HEK293 (cell line): ENCODE data around the gene PLEKHG4.

Experiments used
- BCL6B ChIP-seq: fragments of 450-650 bp; formaldehyde crosslinking; IDR thresholded peaks from 2 replicates; pipeline ENCODE4 v1.5.1; 2017; ENCODE audit warnings: missing biosample characterization, missing genetic modification characterization
- CTCF ChIP-seq: fragments of 450-650 bp; formaldehyde crosslinking; IDR thresholded peaks from 2 replicates; pipeline ENCODE4 v1.5.1; 2016; ENCODE audit warnings: missing biosample characterization, missing genetic modification characterization
- FEZF1 ChIP-seq: fragments of 450-650 bp; formaldehyde crosslinking; IDR thresholded peaks from 2 replicates; pipeline ENCODE4 v1.5.1; 2016; ENCODE audit warnings: missing biosample characterization, missing genetic modification characterization
- GLIS1 ChIP-seq: fragments of 450-650 bp; formaldehyde crosslinking; IDR thresholded peaks from 2 replicates; pipeline ENCODE4 v1.5.1; 2016; ENCODE audit warnings: missing biosample characterization, missing genetic modification characterization
- HOXA7 ChIP-seq: sonication (generic); formaldehyde crosslinking; IDR thresholded peaks from 2 replicates; pipeline ENCODE4 v1.8.1; 2022; ENCODE audit warnings: missing genetic modification reagents, borderline replicate concordance
- OSR2 ChIP-seq: fragments of 450-650 bp; formaldehyde crosslinking; IDR thresholded peaks from 2 replicates; pipeline ENCODE4 v1.5.1; 2016; ENCODE audit warnings: missing biosample characterization, missing genetic modification characterization
- REPIN1 ChIP-seq: fragments of 450-650 bp; formaldehyde crosslinking; IDR thresholded peaks from 2 replicates; pipeline ENCODE4 v1.5.1; 2017; ENCODE audit warnings: missing biosample characterization, missing genetic modification characterization, low read depth
- SP2 ChIP-seq: fragments of 450-650 bp; formaldehyde crosslinking; IDR thresholded peaks from 2 replicates; pipeline ENCODE4 v1.5.1; 2016; ENCODE audit warnings: missing biosample characterization, missing genetic modification characterization
- SP7 ChIP-seq: fragments of 450-650 bp; formaldehyde crosslinking; IDR thresholded peaks from 2 replicates; pipeline ENCODE4 v1.5.1; 2016; ENCODE audit warnings: missing biosample characterization, missing genetic modification characterization
- YY2 ChIP-seq: fragments of 450-650 bp; formaldehyde crosslinking; IDR thresholded peaks from 2 replicates; pipeline ENCODE4 v1.5.1; 2016; ENCODE audit warnings: missing biosample characterization, missing genetic modification characterization
- ZBTB11 ChIP-seq: fragments of 450-650 bp; formaldehyde crosslinking; conservative IDR thresholded peaks from 2 replicates; pipeline ENCODE4 v1.5.1; 2016; ENCODE audit warnings: low read depth, missing biosample characterization, missing genetic modification characterization
- ZBTB48 ChIP-seq: fragments of 450-650 bp; formaldehyde crosslinking; IDR thresholded peaks from 2 replicates; pipeline ENCODE4 v1.5.1; 2016; ENCODE audit warnings: missing biosample characterization, missing genetic modification characterization
- ZBTB49 ChIP-seq: fragments of 450-650 bp; formaldehyde crosslinking; IDR thresholded peaks from 2 replicates; pipeline ENCODE4 v1.5.1; 2016; ENCODE audit warnings: missing biosample characterization, missing genetic modification characterization, low read depth
- ZNF138 ChIP-seq: fragments of 450-650 bp; formaldehyde crosslinking; IDR thresholded peaks from 2 replicates; pipeline ENCODE4 v1.5.1; 2016; ENCODE audit warnings: missing biosample characterization, missing genetic modification characterization, borderline replicate concordance
- ZNF16 ChIP-seq: fragments of 450-650 bp; formaldehyde crosslinking; IDR thresholded peaks from 2 replicates; pipeline ENCODE4 v1.5.1; 2016; ENCODE audit warnings: low read depth, missing biosample characterization, missing genetic modification characterization
- ZNF23 ChIP-seq: fragments of 450-650 bp; formaldehyde crosslinking; IDR thresholded peaks from 2 replicates; pipeline ENCODE4 v1.5.1; 2016; ENCODE audit warnings: missing biosample characterization, missing genetic modification characterization, borderline replicate concordance
- ZNF266 ChIP-seq: fragments of 450-650 bp; formaldehyde crosslinking; IDR thresholded peaks from 2 replicates; pipeline ENCODE4 v1.5.1; 2016; ENCODE audit warnings: missing biosample characterization, missing genetic modification characterization, low read depth
- ZNF354C ChIP-seq: fragments of 450-650 bp; formaldehyde crosslinking; IDR thresholded peaks from 2 replicates; pipeline ENCODE4 v1.5.1; 2016; ENCODE audit warnings: missing biosample characterization, missing genetic modification characterization, low read depth, borderline replicate concordance
- ZNF37A ChIP-seq: fragments of 450-650 bp; IDR thresholded peaks from 2 replicates; pipeline ENCODE4 v1.5.1; 2018; ENCODE audit warnings: missing biosample characterization, missing genetic modification characterization
- ZNF398 ChIP-seq: fragments of 450-650 bp; formaldehyde crosslinking; IDR thresholded peaks from 2 replicates; pipeline ENCODE4 v1.5.1; 2017; ENCODE audit warnings: missing biosample characterization, missing genetic modification characterization
- ZNF433 ChIP-seq: fragments of 450-650 bp; formaldehyde crosslinking; IDR thresholded peaks from 2 replicates; pipeline ENCODE4 v1.5.1; 2016; ENCODE audit warnings: missing biosample characterization, missing genetic modification characterization, low read depth
- ZNF549 ChIP-seq: fragments of 450-650 bp; IDR thresholded peaks from 2 replicates; pipeline ENCODE4 v1.5.1; 2018; ENCODE audit warnings: missing biosample characterization, missing genetic modification characterization, mild to moderate bottlenecking, inconsistent platforms, moderate library complexity
- ZNF571 ChIP-seq: fragments of 450-650 bp; formaldehyde crosslinking; IDR thresholded peaks from 2 replicates; pipeline ENCODE4 v1.5.0; 2017; ENCODE audit warnings: missing biosample characterization, missing genetic modification characterization
- ZNF600 ChIP-seq: fragments of 450-650 bp; formaldehyde crosslinking; IDR thresholded peaks from 2 replicates; pipeline ENCODE4 v1.5.1; 2016; ENCODE audit warnings: missing biosample characterization, missing genetic modification characterization
- ZNF658 ChIP-seq: fragments of 450-650 bp; formaldehyde crosslinking; IDR thresholded peaks from 2 replicates; pipeline ENCODE4; 2016; ENCODE audit warnings: missing biosample characterization, missing genetic modification characterization
- ZNF677 ChIP-seq: fragments of 450-650 bp; IDR thresholded peaks from 2 replicates; pipeline ENCODE4 v1.5.0; 2018; ENCODE audit warnings: missing biosample characterization, mild to moderate bottlenecking, missing genetic modification characterization, moderate library complexity
- ZNF76 ChIP-seq: fragments of 450-650 bp; formaldehyde crosslinking; IDR thresholded peaks from 2 replicates; pipeline ENCODE4; 2016; ENCODE audit warnings: low read depth, missing biosample characterization, missing genetic modification characterization, borderline replicate concordance
- ZXDB ChIP-seq: fragments of 450-650 bp; formaldehyde crosslinking; IDR thresholded peaks from 2 replicates; pipeline ENCODE4 v1.5.1; 2016; ENCODE audit warnings: missing biosample characterization, missing genetic modification characterization

The PLEKHG4 gene

GRCh38 chr16:67249178-67250044 is 29.9 kb upstream of the PLEKHG4 start (continued):
- TF ChIP-seq ZNF398, result peak; percentile 29; the same call in 1 of the 2 replicates
- TF ChIP-seq REPIN1 (tag by site-specific recombination), result no peak
- no peak for TF ChIP-seq ZNF658 (tag by site-specific recombination)
- no peak for TF ChIP-seq ZNF600 (tag by site-specific recombination)
- no peak for TF ChIP-seq ZBTB11 (tag by site-specific recombination)
- no peak for TF ChIP-seq CTCF (tag by site-specific recombination)
- TF ChIP-seq ZBTB49, result no peak
- TF ChIP-seq ZNF677 (tag by site-specific recombination), result no peak
- no peak for TF ChIP-seq YY2 (tag by site-specific recombination)
- no peak for TF ChIP-seq ZNF138 (tag by site-specific recombination)
- 0 out of 2 replicates have a peak, but pooled peaks have one; percentile 22 for TF ChIP-seq ZXDB (tag by site-specific recombination)
- peak; percentile 83 for TF ChIP-seq ZNF76 (tag by site-specific recombination)
- TF ChIP-seq ZNF549 (tag by site-specific recombination), result no peak
- TF ChIP-seq OSR2 (tag by site-specific recombination), result no peak
- no peak for TF ChIP-seq ZNF37A
- no peak for TF ChIP-seq FEZF1 (tag by site-specific recombination)
- no peak for TF ChIP-seq ZNF266 (tag by site-specific recombination)
- TF ChIP-seq BCL6B (tag by site-specific recombination), result no peak
- no peak for TF ChIP-seq ZNF16
- TF ChIP-seq ZNF354C (tag by site-specific recombination), result no peak
- TF ChIP-seq SP2 (tag by site-specific recombination), result peak; percentile 62
- no peak for TF ChIP-seq ZNF433 (tag by site-specific recombination)
- peak; percentile 16; the same call in 1 of the 2 replicates for TF ChIP-seq SP7 (tag by site-specific recombination)
- no peak for TF ChIP-seq ZNF571 (tag by site-specific recombination)
- no peak for TF ChIP-seq HOXA7 (CRISPR knock-in tag)
- TF ChIP-seq ZNF23 (tag by site-specific recombination), result no peak
- TF ChIP-seq ZBTB48 (tag by site-specific recombination), result no peak
- TF ChIP-seq GLIS1 (tag by site-specific recombination), result no peak
